Mesothelial cell of epicardium (in vitro differentiated cells): Measurements from ENCODE around the gene CCDC86. TPM values are rescaled to one million over a fixed set of nuclear protein-coding genes. Genes with fewer than 3 reads are reported as not detected.

Source experiments
- DNase-seq, 2 experiments: peaks; one replicate each; pipeline ENCODE4 v3.0.0; 2021; ENCODE audit warnings: low spot score in 2 of 2; ENCODE audit not compliant: unreplicated experiment in 2 of 2
- H3K27ac Mint-ChIP-seq: 2 replicates; pipeline ENCODE4 v1.8.0; 2021; ENCODE audit warnings: mixed read lengths
- H3K27me3 Mint-ChIP-seq: 2 replicates; pipeline ENCODE4 v1.8.0; 2021; ENCODE audit warnings: low read depth, mixed read lengths
- H3K36me3 Mint-ChIP-seq: 2 replicates; pipeline ENCODE4 v1.8.0; 2021; ENCODE audit warnings: mixed read lengths
- H3K4me1 Mint-ChIP-seq: 2 replicates; pipeline ENCODE4 v1.8.0; 2021; ENCODE audit warnings: mixed read lengths
- H3K4me3 Mint-ChIP-seq: 2 replicates; pipeline ENCODE4 v1.8.0; 2021; ENCODE audit warnings: mild to moderate bottlenecking, moderate library complexity, mixed read lengths
- H3K9me3 Mint-ChIP-seq: 2 replicates; pipeline ENCODE4 v1.8.0; 2021; ENCODE audit warnings: mixed read lengths
- CTCF ChIP-seq: fragments of 200-600 bp; sonication (generic); IDR thresholded peaks from one replicate; pipeline ENCODE4 v1.5.0; 2021; ENCODE audit warnings: antibody characterized with exemption; ENCODE audit not compliant: unreplicated experiment
- total RNA-seq: library from RNA; stranded (reverse); gene quantifications from 3 replicates; pipeline ENCODE4 v1.2.1, GENCODE V29; 2021

Gene CCDC86
- total RNA-seq, 1 donor from 2014 or later = 22.5 TPM

GRCh38 chr11:60852982-60853950 lies 11.4 kb downstream of the CCDC86 start:
- no peaks in the 10 kb centered on the region for H3K27me3 Mint-ChIP-seq
- no peak for TF ChIP-seq CTCF
- DNase-seq = no peak
- H3K4me1 Mint-ChIP-seq = peaks cover 5% of the 10 kb centered on the region
- H3K9me3 Mint-ChIP-seq = no peaks in the 10 kb centered on the region
- peaks cover 13% of the 10 kb centered on the region for H3K36me3 Mint-ChIP-seq
- no peak overlapping the region for H3K4me3 Mint-ChIP-seq
- H3K27ac Mint-ChIP-seq = no peak overlapping the region

GRCh38 chr11:60854140-60854846 lies 12.4 kb downstream of the CCDC86 start:
- no peak for DNase-seq
- no peak for TF ChIP-seq CTCF
- no peak overlapping the region for H3K27ac Mint-ChIP-seq
- H3K36me3 Mint-ChIP-seq = peaks cover 8% of the 10 kb centered on the region
- H3K9me3 Mint-ChIP-seq = no peaks in the 10 kb centered on the region
- H3K27me3 Mint-ChIP-seq = no peaks in the 10 kb centered on the region
- H3K4me3 Mint-ChIP-seq = no peak overlapping the region
- peaks cover 9% of the 10 kb centered on the region for H3K4me1 Mint-ChIP-seq

GRCh38 chr11:60854847-60855725 lies 13.2 kb downstream of the CCDC86 start:
- Mint-ChIP-seq H3K4me1 (peaks cover 9% of the 10 kb centered on the region), H3K9me3 (no peaks in the 10 kb centered on the region), H3K4me3 (peak overlapping the region; percentile 10), H3K27me3 (no peaks in the 10 kb centered on the region), H3K27ac (no peak overlapping the region), H3K36me3 (peaks cover 8% of the 10 kb centered on the region)
- no peak for DNase-seq
- no peak for TF ChIP-seq CTCF

GRCh38 chr11:60855726-60856633 lies 14.1 kb downstream of the CCDC86 start, which contains the start of gene PTGDR2:
Gene PTGDR2 (minus strand): TSS chr11:60855950. CDS start chr11:60853722, 2,228 bp downstream.
- Mint-ChIP-seq H3K27ac (no peak within 1 kb of the TSS), H3K4me1 (peaks cover 9% of the 10 kb centered on the region), H3K9me3 (no peaks in the 10 kb centered on the region), H3K27me3 (no peaks in the 10 kb centered on the region), H3K36me3 (peaks cover 4% of the 10 kb centered on the region), H3K4me3 (peak within 1 kb of the TSS; percentile 19)
- DNase-seq = no peak
- TF ChIP-seq CTCF = no peak
